Peyer's patch (tissue), 4 donors: ENCODE measurements around the gene FOXP4.

Experiments
- CTCF ChIP-seq, 6 experiments: fragments of 450-650 bp in 4 of 6; fragments of 200-600 bp in 2 of 6; sonication (generic) in 1 of 6; IDR thresholded peaks; one replicate each; pipeline ENCODE4 v1.5.1; 2017 to 2019; ENCODE audit warnings: antibody characterized with exemption in 6 of 6, mild to moderate bottlenecking in 3 of 6, moderate library complexity in 1 of 6
- POLR2A ChIP-seq, 2 donors: fragments of 450-650 bp; IDR thresholded peaks; one replicate each; pipeline ENCODE4 v1.5.1; 2017; ENCODE audit warnings: antibody characterized with exemption in 2 of 2, mild to moderate bottlenecking in 2 of 2, moderate library complexity in 2 of 2

DNA sequence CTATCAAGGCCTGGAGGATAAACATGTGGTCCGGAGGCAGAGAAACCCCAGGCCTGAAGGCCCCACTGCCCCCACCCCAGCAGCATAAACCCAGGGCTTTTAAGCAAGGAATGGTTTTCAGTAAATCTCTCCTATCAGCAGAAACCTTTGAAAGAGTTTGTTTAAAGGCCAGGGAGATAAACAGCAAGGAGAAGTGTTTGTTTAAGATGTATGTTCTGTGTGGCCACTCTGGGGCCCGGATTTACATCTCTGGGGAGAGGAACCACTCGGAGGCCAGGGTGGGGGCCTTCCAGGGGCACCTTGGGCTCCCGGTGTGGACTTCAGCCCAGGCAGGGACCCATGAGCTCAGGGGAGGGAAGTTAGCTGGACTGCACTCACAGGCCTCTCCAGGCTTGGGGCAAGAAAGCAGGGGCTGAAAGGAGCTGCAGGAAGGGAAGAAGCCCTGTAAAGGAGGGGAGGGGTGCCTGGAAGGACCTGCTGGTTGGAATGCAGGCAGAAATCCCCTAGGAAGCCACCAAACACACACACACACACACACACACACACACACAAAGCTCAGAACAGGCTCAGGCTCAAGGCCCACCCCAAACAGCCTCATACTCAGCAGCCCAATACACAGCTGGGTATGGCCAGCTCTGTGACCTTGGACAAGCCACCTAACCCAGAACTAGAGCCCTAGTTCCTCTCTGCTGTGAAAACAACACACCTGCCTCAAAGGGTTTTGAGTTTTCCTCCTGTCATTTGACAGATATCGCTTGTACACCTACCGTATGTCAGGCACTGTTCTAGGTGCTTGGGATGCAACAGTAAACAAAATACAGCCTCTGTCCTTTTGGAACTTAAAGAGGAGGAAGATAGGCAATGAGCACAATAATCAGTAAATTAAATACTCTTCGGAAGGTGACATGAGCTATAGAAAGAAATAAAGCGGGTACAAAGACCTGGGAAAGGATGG, 26.2 kb upstream of the FOXP4 start:
- TF ChIP-seq CTCF (IDR thresholded peaks at IDR 0.05) (no peak), POLR2A (IDR thresholded peaks at IDR 0.05) (no peak)
